Measurements from ENCODE around the gene LIPC. TPM values are rescaled to one million over a fixed set of nuclear protein-coding genes. Genes with fewer than 3 reads are reported as not detected.

Gene LIPC
- total and polyA plus RNA-seq, 2 donors (not counting 3 experiments of a cell fraction or from before 2014, with no cell fraction given) = not detected

DNA sequence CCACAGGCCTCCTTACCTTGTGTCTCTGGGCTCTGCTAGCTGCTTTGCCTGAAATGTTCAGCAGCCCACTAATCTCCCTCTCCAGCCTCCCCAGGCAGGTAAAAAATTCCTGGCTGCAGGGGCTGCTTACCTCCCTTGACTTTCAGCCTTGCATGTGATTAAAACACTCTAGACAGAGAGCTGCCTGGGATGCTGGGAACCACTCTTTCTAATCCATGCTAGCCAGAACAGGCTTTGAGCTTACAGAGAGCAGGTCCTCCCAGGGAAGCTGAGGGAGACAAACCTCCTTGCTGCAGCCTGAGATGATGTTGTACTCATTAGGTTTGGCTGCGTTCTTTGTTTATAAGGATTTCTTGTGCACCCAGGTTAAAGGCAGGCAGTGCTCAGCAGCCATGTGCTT, 33.7 kb upstream of the LIPC start:
- Histone ChIP-seq H3K4me1 (ENCODE audit: control insufficient read depth, extremely low read depth, insufficient read depth, low read length) (no peaks in the 10 kb centered on the region), H4K20me1 (replicated peaks; ENCODE audit: control insufficient read depth, extremely low read depth, insufficient read depth, low read length) (no peaks in the 10 kb centered on the region), H3K9me3 (replicated peaks; ENCODE audit: control insufficient read depth, insufficient read depth, low read length) (no peaks in the 10 kb centered on the region), H3K36me3 (ENCODE audit: control insufficient read depth in 2 of 2, extremely low read depth in 1 of 2, insufficient read depth in 2 of 2, low read length in 2 of 2) (no peaks in the 10 kb centered on the region), H3K27ac (ENCODE audit: insufficient read depth, low read depth, low read length) (no peak overlapping the region), H3K4me2 (ENCODE audit: insufficient read depth, low read length) (no peak overlapping the region), H3K79me2 (ENCODE audit: control insufficient read depth, insufficient read depth, low read length) (no peaks in the 10 kb centered on the region), H3K4me3 (replicated peaks in 1 of 3; ENCODE audit: insufficient read depth in 1 of 3, low read depth in 1 of 3, low read length in 3 of 3) (no peak overlapping the region), H3K9ac (replicated peaks; ENCODE audit: extremely low read depth, insufficient read depth, low read length) (no peak overlapping the region), H3K27me3 (ENCODE audit: control insufficient read depth in 2 of 2, insufficient read depth in 2 of 2, low read length in 2 of 2) (peaks cover 0 to 21% of the 10 kb centered on the region in 2 experiments), H3K9me1 (replicated peaks; ENCODE audit: control insufficient read depth, extremely low read depth, insufficient read depth, low read length) (no peaks in the 10 kb centered on the region), H2AFZ (ENCODE audit: low read depth, low read length) (no peak overlapping the region)
- TF ChIP-seq JUN (IDR thresholded peaks at IDR 0.05; ENCODE audit: borderline replicate concordance, insufficient read depth, insufficient read length, low read depth) (no peak), POLR2A (IDR thresholded peaks at IDR 0.05; ENCODE audit: low read depth, low read length) (no peak), FOS (IDR thresholded peaks at IDR 0.05; ENCODE audit: borderline replicate concordance, insufficient read depth, low read length) (no peak), GATA2 (IDR thresholded peaks at IDR 0.05; ENCODE audit: insufficient read depth, insufficient read length, low read depth, low read length) (no peak), EZH2 (IDR thresholded peaks at IDR 0.05; ENCODE audit: borderline replicate concordance, low read depth, low read length, severe bottlenecking) (no peak), POLR2AphosphoS5 (IDR thresholded peaks at IDR 0.05; ENCODE audit: insufficient read depth, low read depth, low read length) (no peak), MYC (IDR thresholded peaks at IDR 0.05; ENCODE audit: low read depth, low read length) (no peak)
- TF ChIP-seq, protein P1, sequence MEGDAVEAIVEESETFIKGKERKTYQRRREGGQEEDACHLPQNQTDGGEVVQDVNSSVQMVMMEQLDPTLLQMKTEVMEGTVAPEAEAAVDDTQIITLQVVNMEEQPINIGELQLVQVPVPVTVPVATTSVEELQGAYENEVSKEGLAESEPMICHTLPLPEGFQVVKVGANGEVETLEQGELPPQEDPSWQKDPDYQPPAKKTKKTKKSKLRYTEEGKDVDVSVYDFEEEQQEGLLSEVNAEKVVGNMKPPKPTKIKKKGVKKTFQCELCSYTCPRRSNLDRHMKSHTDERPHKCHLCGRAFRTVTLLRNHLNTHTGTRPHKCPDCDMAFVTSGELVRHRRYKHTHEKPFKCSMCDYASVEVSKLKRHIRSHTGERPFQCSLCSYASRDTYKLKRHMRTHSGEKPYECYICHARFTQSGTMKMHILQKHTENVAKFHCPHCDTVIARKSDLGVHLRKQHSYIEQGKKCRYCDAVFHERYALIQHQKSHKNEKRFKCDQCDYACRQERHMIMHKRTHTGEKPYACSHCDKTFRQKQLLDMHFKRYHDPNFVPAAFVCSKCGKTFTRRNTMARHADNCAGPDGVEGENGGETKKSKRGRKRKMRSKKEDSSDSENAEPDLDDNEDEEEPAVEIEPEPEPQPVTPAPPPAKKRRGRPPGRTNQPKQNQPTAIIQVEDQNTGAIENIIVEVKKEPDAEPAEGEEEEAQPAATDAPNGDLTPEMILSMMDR (IDR thresholded peaks at IDR 0.05; ENCODE audit: extremely low read depth in 1 of 2, insufficient read depth in 1 of 2, low read depth in 1 of 2, low read length in 2 of 2) = no peak
- TF ChIP-seq, protein P2, sequence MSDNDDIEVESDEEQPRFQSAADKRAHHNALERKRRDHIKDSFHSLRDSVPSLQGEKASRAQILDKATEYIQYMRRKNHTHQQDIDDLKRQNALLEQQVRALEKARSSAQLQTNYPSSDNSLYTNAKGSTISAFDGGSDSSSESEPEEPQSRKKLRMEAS (IDR thresholded peaks at IDR 0.05; ENCODE audit: insufficient read depth, insufficient read length) = no peak
- intact Hi-C loops (cut with micrococcal nuclease) = no loop called here
- dilution Hi-C loops (cut with MboI; ENCODE audit: extremely low pct_ligation_motif_present, low sequenced_read_pairs) = no loop called here
- ChIA-PET CTCF (no interaction called here), POLR2A (no interaction called here)
- no TSS peak for BruUV-seq (replicated peaks)
- FAIRE-seq (no peak), DNase-seq (ENCODE audit: low read depth, low spot score) (no peak)

Data from endothelial cell of umbilical vein (primary cell).